GM12891 (cell line): ENCODE measurements around the gene RASA3.

Experiments used
- POLR2A ChIP-seq: IDR thresholded peaks from 2 replicates; pipeline ENCODE4 v1.6.1; 2011; ENCODE audit warnings: low read depth, low read length, control low read depth
- POU2F2 ChIP-seq: IDR thresholded peaks from 2 replicates; pipeline ENCODE4 v1.6.1; 2011; ENCODE audit warnings: low read depth, mild to moderate bottlenecking, control low read depth, low read length, moderate library complexity

GRCh38 chr13:114013952-114014629 lies 118.3 kb downstream of the RASA3 start:
- TF ChIP-seq POU2F2 (no peak), POLR2A (no peak)
